LNCaP clone FGC (cell line): ENCODE measurements around the gene PALLD.

Experiments used
- DNase-seq: peaks from one replicate; pipeline ENCODE4 v3.0.0-alpha.2; 2011; ENCODE audit warnings: low read depth
- H3K4me3 ChIP-seq: 2 replicates; pipeline ENCODE4 v1.5.1; 2011; ENCODE audit warnings: mild to moderate bottlenecking, low read depth, low read length, control low read depth
- TF ChIP-seq, protein P1 (sequence below): IDR thresholded peaks from 2 replicates; pipeline ENCODE4 v1.5.1; 2012; ENCODE audit warnings: mild to moderate bottlenecking; ENCODE audit not compliant: control insufficient read depth, insufficient read depth; ENCODE audit errors: extremely low read depth

PALLD gene

DNA sequence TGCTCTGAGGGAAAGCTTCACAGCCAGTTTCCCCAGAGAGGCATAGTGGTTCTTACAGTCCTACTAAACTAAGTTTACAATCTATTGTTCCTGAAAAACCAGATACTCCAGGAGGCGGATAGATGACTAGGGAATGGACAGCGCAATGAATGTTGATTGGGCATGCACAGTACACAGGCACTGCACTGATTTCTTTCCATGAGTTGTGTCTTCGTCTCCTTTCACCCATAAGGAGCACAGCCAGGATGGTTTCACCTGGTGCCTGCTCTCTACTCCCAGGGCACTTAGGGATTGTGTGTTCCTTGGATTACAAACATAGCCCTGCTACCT, 144.9 kb downstream of the PALLD start:
- TF ChIP-seq, protein P1, sequence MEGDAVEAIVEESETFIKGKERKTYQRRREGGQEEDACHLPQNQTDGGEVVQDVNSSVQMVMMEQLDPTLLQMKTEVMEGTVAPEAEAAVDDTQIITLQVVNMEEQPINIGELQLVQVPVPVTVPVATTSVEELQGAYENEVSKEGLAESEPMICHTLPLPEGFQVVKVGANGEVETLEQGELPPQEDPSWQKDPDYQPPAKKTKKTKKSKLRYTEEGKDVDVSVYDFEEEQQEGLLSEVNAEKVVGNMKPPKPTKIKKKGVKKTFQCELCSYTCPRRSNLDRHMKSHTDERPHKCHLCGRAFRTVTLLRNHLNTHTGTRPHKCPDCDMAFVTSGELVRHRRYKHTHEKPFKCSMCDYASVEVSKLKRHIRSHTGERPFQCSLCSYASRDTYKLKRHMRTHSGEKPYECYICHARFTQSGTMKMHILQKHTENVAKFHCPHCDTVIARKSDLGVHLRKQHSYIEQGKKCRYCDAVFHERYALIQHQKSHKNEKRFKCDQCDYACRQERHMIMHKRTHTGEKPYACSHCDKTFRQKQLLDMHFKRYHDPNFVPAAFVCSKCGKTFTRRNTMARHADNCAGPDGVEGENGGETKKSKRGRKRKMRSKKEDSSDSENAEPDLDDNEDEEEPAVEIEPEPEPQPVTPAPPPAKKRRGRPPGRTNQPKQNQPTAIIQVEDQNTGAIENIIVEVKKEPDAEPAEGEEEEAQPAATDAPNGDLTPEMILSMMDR, result no peak
- DNase-seq, result no peak
- H3K4me3 ChIP-seq, result no peak overlapping the region

- TF ChIP-seq, protein P1, result no peak
- no peak for DNase-seq
- no peak overlapping the region for H3K4me3 ChIP-seq
Observed at GRCh38 chr4:168642591-168642990, 145.7 kb downstream of the PALLD start.

- H3K4me3 ChIP-seq, result no peak overlapping the region
- TF ChIP-seq, protein P1, result no peak
- DNase-seq, result no peak
Observed at GRCh38 chr4:168643111-168643795, 146.4 kb downstream of the PALLD start.

DNA sequence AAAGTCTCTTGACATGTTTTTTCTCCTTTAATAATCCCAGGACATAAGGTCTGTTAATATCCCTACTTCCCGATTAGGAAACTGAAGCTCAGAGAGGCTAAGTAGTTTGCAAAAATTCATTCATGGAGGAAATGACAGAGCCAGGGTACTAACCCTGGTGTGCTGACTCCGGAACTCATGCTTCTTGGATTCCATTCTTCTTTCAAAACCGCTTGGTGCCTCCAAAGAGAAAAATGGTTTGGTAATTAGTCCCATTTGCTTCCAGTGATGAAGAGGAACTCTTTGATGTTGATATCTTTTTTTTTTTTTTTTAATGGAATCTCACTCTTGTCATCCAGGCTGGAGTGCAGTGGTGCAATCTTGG, 146.9 kb downstream of the PALLD start:
- no peak overlapping the region for H3K4me3 ChIP-seq
- no peak for DNase-seq
- TF ChIP-seq, protein P1, result no peak

GRCh38 chr4:168646001-168646768, 149.3 kb downstream of the PALLD start:
- no peak for DNase-seq
- TF ChIP-seq, protein P1, result no peak
- H3K4me3 ChIP-seq, result no peak overlapping the region

GRCh38 chr4:168647646-168648375, 151.0 kb downstream of the PALLD start:
- DNase-seq, result no peak
- TF ChIP-seq, protein P1, result no peak
- no peak overlapping the region for H3K4me3 ChIP-seq

GRCh38 chr4:168648494-168648893, 151.6 kb downstream of the PALLD start:
- TF ChIP-seq, protein P1, result no peak
- H3K4me3 ChIP-seq, result no peak overlapping the region
- DNase-seq, result no peak
